Trophoblast cell (in vitro differentiated cells and primary cell): Measurements from ENCODE around the gene PLA2G4B.

ENCODE experiments used
- DNase-seq, 2 donors: peaks; one replicate each; pipeline ENCODE4 v3.0.0-alpha.2; 2016
- H2AFZ ChIP-seq: 2 replicates; pipeline ENCODE4 v1.6.1; 2013; ENCODE audit warnings: low read length, moderate library complexity, mild to moderate bottlenecking; ENCODE audit not compliant: insufficient read depth, poor library complexity
- H2AK5ac ChIP-seq: 2 replicates; pipeline ENCODE4 v1.6.1; 2013; ENCODE audit warnings: mild to moderate bottlenecking, low read length
- H2BK120ac ChIP-seq: 2 replicates; pipeline ENCODE4 v1.6.1; 2013; ENCODE audit warnings: low read length, mild to moderate bottlenecking, moderate library complexity; ENCODE audit not compliant: insufficient read depth, poor library complexity
- H2BK12ac ChIP-seq: 2 replicates; pipeline ENCODE4 v1.6.1; 2013; ENCODE audit warnings: mild to moderate bottlenecking, low read length, moderate library complexity
- H2BK5ac ChIP-seq: 2 replicates; pipeline ENCODE4 v1.6.1; 2013; ENCODE audit warnings: low read length, low read depth, moderate library complexity, mild to moderate bottlenecking; ENCODE audit not compliant: poor library complexity
- H3K14ac ChIP-seq: 2 replicates; pipeline ENCODE4 v1.6.1; 2013; ENCODE audit warnings: mild to moderate bottlenecking, low read length
- H3K18ac ChIP-seq: 2 replicates; pipeline ENCODE4 v1.6.1; 2013; ENCODE audit warnings: mild to moderate bottlenecking, low read length
- H3K23ac ChIP-seq: 2 replicates; pipeline ENCODE4 v1.6.1; 2013; ENCODE audit warnings: low read length
- H3K27ac ChIP-seq: 2 replicates; pipeline ENCODE4 v1.5.1; 2013; ENCODE audit warnings: low read depth, mild to moderate bottlenecking, inconsistent platforms, low read length, moderate library complexity
- H3K27me3 ChIP-seq: 2 replicates; pipeline ENCODE4 v1.6.1; 2013; ENCODE audit warnings: inconsistent platforms, mild to moderate bottlenecking, low read length, moderate library complexity; ENCODE audit not compliant: insufficient read depth
- H3K36me3 ChIP-seq, 2 experiments: 1 replicate in 1 of 2; 2 replicates in 1 of 2; pipeline ENCODE4 v1.6.1; 2013; ENCODE audit warnings: low read length in 2 of 2, mild to moderate bottlenecking in 2 of 2, moderate library complexity in 1 of 2; ENCODE audit not compliant: insufficient read depth in 2 of 2, control insufficient read depth in 1 of 2
- H3K4ac ChIP-seq: 2 replicates; pipeline ENCODE4 v1.6.1; 2013; ENCODE audit warnings: low read depth, mild to moderate bottlenecking, low read length, moderate library complexity
- H3K4me1 ChIP-seq, 2 experiments: 1 replicate in 1 of 2; 2 replicates in 1 of 2; pipeline ENCODE4 v1.6.1; 2013; ENCODE audit warnings: low read length in 2 of 2, mild to moderate bottlenecking in 2 of 2, moderate library complexity in 1 of 2; ENCODE audit not compliant: insufficient read depth in 2 of 2, control insufficient read depth in 1 of 2
- H3K4me2 ChIP-seq: 2 replicates; pipeline ENCODE4 v1.6.1; 2013; ENCODE audit warnings: inconsistent platforms, mild to moderate bottlenecking, low read length, moderate library complexity
- H3K4me3 ChIP-seq: 2 replicates; pipeline ENCODE4 v1.5.1; 2013; ENCODE audit warnings: mild to moderate bottlenecking, low read depth, low read length, inconsistent platforms
- H3K79me1 ChIP-seq: one replicate; pipeline ENCODE4 v1.6.1; 2013; ENCODE audit warnings: low read length
- H3K79me2 ChIP-seq: 2 replicates; pipeline ENCODE4 v1.6.1; 2013; ENCODE audit warnings: low read length, mild to moderate bottlenecking; ENCODE audit not compliant: control insufficient read depth, insufficient read depth, poor library complexity
- H3K9ac ChIP-seq: 2 replicates; pipeline ENCODE4 v1.6.1; 2013; ENCODE audit warnings: mild to moderate bottlenecking, low read length
- H3K9me3 ChIP-seq: 2 replicates; pipeline ENCODE4 v1.6.1; 2013; ENCODE audit warnings: low read depth, mild to moderate bottlenecking, control low read depth, inconsistent platforms, low read length; ENCODE audit not compliant: insufficient read depth
- H4K12ac ChIP-seq: 2 replicates; pipeline ENCODE4 v1.6.1; 2013; ENCODE audit warnings: low read depth, mild to moderate bottlenecking, low read length, moderate library complexity
- H4K8ac ChIP-seq: 2 replicates; pipeline ENCODE4 v1.6.1; 2013; ENCODE audit warnings: low read depth, mild to moderate bottlenecking, low read length, moderate library complexity
- H4K91ac ChIP-seq: one replicate; pipeline ENCODE4 v1.6.1; 2013; ENCODE audit warnings: low read depth, mild to moderate bottlenecking, low read length, moderate library complexity
- WGBS: extraction: QIAGEN DNeasy Blood & Tissue Kit; methylation state at CpG from one replicate; pipeline ENCODE4 v1.1.7; 2013; ENCODE audit warnings: missing lambda C conversion rate; ENCODE audit not compliant: insufficient read length, insufficient coverage; ENCODE audit errors: extremely low coverage; 5-methylcytosine and 5-hydroxymethylcytosine counted together

Gene PLA2G4B

DNA sequence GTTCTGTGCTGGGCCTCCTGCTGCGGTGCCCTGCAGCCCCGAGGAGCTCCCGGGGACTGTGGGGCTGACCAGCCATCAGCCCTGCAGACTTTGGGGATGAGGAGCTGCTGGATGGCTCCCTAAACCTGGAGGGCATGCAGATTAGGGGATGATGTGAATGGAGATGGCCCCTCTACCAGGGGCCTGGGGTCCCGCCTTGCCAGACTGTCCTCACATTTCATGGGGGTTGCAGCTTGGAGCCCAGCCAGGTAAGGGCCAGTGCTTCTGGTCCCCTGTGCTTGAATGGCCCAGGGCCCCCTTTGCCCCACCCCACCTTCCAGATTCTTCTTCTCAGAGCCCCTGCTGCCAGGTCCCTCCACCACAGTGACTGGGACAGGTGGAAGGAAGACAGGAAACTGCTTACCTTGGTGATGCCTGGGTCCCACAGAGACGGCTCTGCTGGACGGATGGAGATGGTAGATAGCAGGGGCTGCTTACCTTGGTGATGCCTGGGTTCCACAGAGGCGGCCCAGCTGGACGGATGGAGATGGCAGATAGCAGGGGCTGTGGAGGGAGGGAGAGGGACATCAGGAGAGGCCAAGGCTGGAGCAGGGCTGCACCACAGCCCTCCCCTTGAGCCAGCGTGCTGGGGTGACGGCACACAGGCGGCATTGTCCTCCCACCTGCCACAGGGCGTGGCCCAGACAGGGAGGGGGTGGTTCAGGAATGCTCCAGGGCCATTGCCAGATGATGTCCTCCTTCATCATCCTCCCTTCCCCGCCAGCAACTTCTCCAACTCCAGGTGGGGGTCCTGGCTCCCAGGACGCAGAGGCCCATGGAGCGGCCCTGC, 55.0 kb downstream of the PLA2G4B start, which contains the start of gene SPTBN5:
Gene SPTBN5 (minus strand): TSS at position 632 of the 829 bp plus-strand sequence. CDS start 556 bp downstream, at position 76.
- Histone ChIP-seq H3K79me1 (peaks cover 2% of the 10 kb centered on the region), H2BK5ac (no peak within 1 kb of the TSS), H4K91ac (no peak within 1 kb of the TSS), H3K18ac (no peak within 1 kb of the TSS), H4K8ac (peak within 1 kb of the TSS; percentile 23), H3K79me2 (no peaks in the 10 kb centered on the region), H2AFZ (peak within 1 kb of the TSS; percentile 23), H2BK120ac (no peak within 1 kb of the TSS), H3K4ac (no peak within 1 kb of the TSS), H3K9ac (no peak within 1 kb of the TSS), H3K4me1 (peaks cover 12 to 14% of the 10 kb centered on the region in 2 experiments), H3K27me3 (no peaks in the 10 kb centered on the region), H2AK5ac (peak within 1 kb of the TSS; percentile 42), H3K9me3 (peaks cover 6% of the 10 kb centered on the region), H3K14ac (peak within 1 kb of the TSS; percentile 4), H4K12ac (no peak within 1 kb of the TSS), H2BK12ac (no peak within 1 kb of the TSS), H3K4me2 (no peak within 1 kb of the TSS), H3K4me3 (no peak within 1 kb of the TSS), H3K23ac (no peak within 1 kb of the TSS), H3K36me3 (peaks cover 2 to 4% of the 10 kb centered on the region in 2 experiments), H3K27ac (no peak within 1 kb of the TSS)
- WGBS = no CpG with 5 or more reads among the region's 15 CpGs
- no peak for DNase-seq

- no peaks in the 10 kb centered on the region for H3K79me2 ChIP-seq
- H3K79me1 ChIP-seq = peaks cover 2% of the 10 kb centered on the region
- WGBS = no CpG with 5 or more reads among the region's 17 CpGs
- H3K18ac ChIP-seq = no peak overlapping the region
- H3K27ac ChIP-seq = no peak overlapping the region
- peaks cover 12 to 14% of the 10 kb centered on the region in 2 experiments for H3K4me1 ChIP-seq
- no peak overlapping the region for H4K12ac ChIP-seq
- H3K9ac ChIP-seq = no peak overlapping the region
- no peak overlapping the region for H3K23ac ChIP-seq
- DNase-seq = no peak
- no peak overlapping the region for H3K4me3 ChIP-seq
- H2BK120ac ChIP-seq = no peak overlapping the region
- H3K36me3 ChIP-seq = peaks cover 5 to 6% of the 10 kb centered on the region in 2 experiments
- H2AFZ ChIP-seq = peak overlapping the region; percentile 23
- H3K4me2 ChIP-seq = no peak overlapping the region
- no peak overlapping the region for H3K4ac ChIP-seq
- H3K14ac ChIP-seq = peak overlapping the region; percentile 4
- H3K9me3 ChIP-seq = peaks cover 6% of the 10 kb centered on the region
- H2BK12ac ChIP-seq = no peak overlapping the region
- no peak overlapping the region for H2BK5ac ChIP-seq
- peak overlapping the region; percentile 23 for H4K8ac ChIP-seq
- H4K91ac ChIP-seq = no peak overlapping the region
- no peaks in the 10 kb centered on the region for H3K27me3 ChIP-seq
- peak overlapping the region; percentile 42 for H2AK5ac ChIP-seq
These were observed 55.7 kb downstream of the PLA2G4B start for GRCh38 chr15:41894251-41894790.

GRCh38 chr15:41894791-41895463, 56.3 kb downstream of the PLA2G4B start:
- no peaks in the 10 kb centered on the region for H3K27me3 ChIP-seq
- no peak overlapping the region for H2AK5ac ChIP-seq
- peaks cover 7 to 10% of the 10 kb centered on the region in 2 experiments for H3K36me3 ChIP-seq
- no peak overlapping the region for H3K4me3 ChIP-seq
- no peak overlapping the region for H2BK120ac ChIP-seq
- H2BK12ac ChIP-seq = no peak overlapping the region
- no CpG with 5 or more reads among the region's 24 CpGs for WGBS
- peaks cover 2% of the 10 kb centered on the region for H3K79me1 ChIP-seq
- H2AFZ ChIP-seq = no peak overlapping the region
- H3K23ac ChIP-seq = no peak overlapping the region
- no peak overlapping the region for H3K4ac ChIP-seq
- H4K12ac ChIP-seq = no peak overlapping the region
- H3K9me3 ChIP-seq = peaks cover 6% of the 10 kb centered on the region
- no peak overlapping the region for H4K8ac ChIP-seq
- peak overlapping the region; percentile 4 for H3K14ac ChIP-seq
- no peak overlapping the region for H3K27ac ChIP-seq
- H2BK5ac ChIP-seq = no peak overlapping the region
- H3K4me2 ChIP-seq = no peak overlapping the region
- no peak overlapping the region for H3K9ac ChIP-seq
- DNase-seq = peak in 1 of 2 donors; percentile 34
- no peak overlapping the region for H4K91ac ChIP-seq
- H3K79me2 ChIP-seq = no peaks in the 10 kb centered on the region
- peaks cover 12 to 14% of the 10 kb centered on the region in 2 experiments for H3K4me1 ChIP-seq
- H3K18ac ChIP-seq = no peak overlapping the region

- no peak for DNase-seq
- no peak overlapping the region for H2BK5ac ChIP-seq
- H3K4me1 ChIP-seq = peaks cover 12 to 14% of the 10 kb centered on the region in 2 experiments
- H3K9me3 ChIP-seq = peaks cover 6% of the 10 kb centered on the region
- peaks cover 11 to 14% of the 10 kb centered on the region in 2 experiments for H3K36me3 ChIP-seq
- no CpG with 5 or more reads among the region's 11 CpGs for WGBS
- H2AFZ ChIP-seq = no peak overlapping the region
- H3K4ac ChIP-seq = no peak overlapping the region
- no peak overlapping the region for H3K27ac ChIP-seq
- H4K8ac ChIP-seq = no peak overlapping the region
- no peak overlapping the region for H4K12ac ChIP-seq
- no peak overlapping the region for H3K9ac ChIP-seq
- no peak overlapping the region for H3K4me3 ChIP-seq
- no peak overlapping the region for H2BK12ac ChIP-seq
- H3K18ac ChIP-seq = no peak overlapping the region
- no peak overlapping the region for H3K4me2 ChIP-seq
- no peak overlapping the region for H2BK120ac ChIP-seq
- H3K79me2 ChIP-seq = no peaks in the 10 kb centered on the region
- no peak overlapping the region for H3K23ac ChIP-seq
- no peak overlapping the region for H2AK5ac ChIP-seq
- H4K91ac ChIP-seq = no peak overlapping the region
- no peak overlapping the region for H3K14ac ChIP-seq
- no peaks in the 10 kb centered on the region for H3K27me3 ChIP-seq
- H3K79me1 ChIP-seq = peaks cover 2% of the 10 kb centered on the region
These were observed 56.8 kb downstream of the PLA2G4B start for GRCh38 chr15:41895491-41895890.
